ENCODE results near the gene SPIRE1.

SPIRE1 gene

DNA sequence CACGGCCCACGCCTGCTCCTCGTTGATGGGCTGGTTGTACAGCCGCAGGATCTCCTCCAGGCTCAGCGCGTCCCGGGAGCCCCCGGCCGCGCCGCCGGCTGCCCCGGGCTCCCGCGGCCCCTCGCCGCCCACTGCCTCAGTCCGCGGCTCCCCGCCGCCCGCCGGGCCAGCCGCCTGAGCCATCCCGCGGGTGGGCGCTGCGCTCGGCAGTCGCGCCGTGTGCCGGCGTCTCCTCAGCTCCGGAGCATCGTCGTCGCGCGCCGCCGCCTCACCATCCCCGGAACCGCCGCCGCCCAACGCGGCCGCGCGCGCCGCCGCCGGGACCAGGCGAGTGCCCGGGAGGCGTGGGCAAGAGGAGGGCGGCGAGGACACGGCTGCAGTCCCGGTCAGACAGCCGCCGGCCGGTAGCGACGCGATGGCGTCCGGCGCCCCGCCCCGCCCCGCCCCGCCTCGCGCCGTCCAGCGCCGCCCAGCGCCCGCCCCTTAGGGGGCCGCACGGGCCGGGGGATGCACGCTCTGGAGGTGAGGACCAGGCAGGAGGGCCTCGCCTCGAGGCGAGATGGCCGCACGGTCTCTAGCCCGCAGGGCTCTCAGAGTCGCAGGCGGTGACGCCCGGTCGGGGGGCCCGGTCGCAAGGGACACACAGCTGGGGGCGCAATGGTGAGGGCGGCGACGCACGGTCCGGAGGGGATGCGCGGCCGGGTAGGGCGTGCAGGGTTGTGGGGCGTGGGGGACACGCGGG lies at the start of gene SPIRE1:
Gene SPIRE1 (minus strand): TSS at position 424 of the 742 bp plus-strand sequence. CDS start 241 bp downstream, at position 183.
- no peak for DNase-seq (ENCODE audit: low read depth)

DNA sequence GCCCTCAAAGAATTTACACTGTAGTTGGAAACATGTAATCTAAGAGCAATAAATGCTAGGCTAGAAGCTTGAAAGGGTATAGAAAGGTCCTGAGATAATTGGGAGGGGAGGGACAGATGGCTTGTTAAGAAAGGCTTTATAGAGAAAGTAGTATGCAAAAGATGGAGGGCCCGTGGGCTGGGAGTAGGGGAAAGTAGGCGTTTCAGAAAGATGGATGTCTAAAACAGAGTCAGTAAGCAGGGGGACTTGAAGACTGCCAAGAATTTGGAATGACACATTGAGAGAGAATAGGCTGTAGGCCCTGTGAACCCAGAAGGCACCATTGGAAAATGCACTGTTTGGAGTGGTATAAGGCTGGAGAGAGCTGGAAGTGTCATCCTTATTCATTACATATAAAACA lies 45.8 kb upstream of the SPIRE1 start:
- DNase-seq (ENCODE audit: low read depth): no peak

DNA sequence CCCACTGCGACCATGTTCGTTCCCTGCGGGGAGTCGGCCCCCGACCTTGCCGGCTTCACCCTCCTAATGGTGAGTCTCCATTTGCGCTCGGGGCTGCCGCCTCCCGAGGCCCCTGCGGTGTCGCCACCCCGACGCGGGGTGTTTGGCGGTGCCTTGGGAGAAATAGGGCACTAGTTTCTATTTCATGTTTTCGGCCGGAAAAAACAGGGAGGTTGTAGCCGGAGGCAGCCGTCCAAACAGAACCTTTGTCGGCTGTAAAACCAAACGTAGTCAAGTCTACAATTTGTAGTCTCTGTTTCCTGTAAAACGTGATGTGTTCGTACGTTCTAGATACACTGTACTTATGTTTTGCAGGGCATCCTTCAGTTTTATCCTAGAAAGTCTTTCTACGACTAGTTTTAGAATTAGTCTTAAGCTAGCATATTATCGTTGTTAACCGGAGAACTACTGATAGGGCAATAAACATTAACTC lies 45.2 kb upstream of the SPIRE1 start:
- DNase-seq (ENCODE audit: low read depth): no peak

DNA sequence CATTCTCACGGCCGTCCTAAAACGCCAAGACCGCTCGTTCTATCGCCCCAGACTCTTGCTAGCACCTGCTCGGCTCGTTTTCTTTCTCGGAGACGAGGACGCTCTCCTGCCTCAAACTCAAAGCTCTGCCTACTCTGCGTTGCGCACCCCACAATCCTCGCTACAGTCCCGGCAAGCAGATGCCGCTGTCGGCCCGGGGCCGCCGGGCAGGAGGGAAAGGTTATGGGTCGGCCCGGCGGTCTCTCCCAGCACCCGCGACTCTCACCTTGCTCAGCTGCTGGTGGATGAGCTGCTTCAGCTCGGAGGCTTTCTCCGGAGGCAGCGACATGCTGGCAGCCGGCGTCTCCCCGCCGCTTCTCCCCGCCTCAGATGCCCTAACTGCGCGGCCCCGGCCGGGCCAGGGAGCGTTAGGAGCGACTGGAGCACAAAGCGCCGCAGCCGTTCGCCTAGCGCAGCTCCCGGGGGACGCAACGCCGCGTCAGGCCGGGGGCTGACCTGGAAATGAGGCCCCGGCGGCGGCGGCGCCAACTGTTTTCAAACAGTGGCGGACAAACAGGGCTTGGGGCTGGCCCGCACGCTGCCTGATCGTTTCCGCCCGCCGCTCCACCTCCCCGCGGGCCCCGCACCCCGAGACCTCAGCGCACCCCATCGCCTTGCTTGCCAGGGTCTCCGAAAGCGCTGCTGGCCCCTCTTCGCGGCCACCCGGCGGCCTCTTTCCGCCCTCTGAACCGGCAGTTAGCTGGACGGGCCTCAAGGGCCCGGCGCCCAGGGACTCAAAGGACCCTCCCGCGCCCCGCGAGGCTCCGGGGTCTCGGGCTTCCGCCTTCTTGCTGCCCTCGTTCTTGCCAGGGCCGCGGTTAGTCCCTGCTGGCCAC lies 44.6 kb upstream of the SPIRE1 start, which contains the start of the genes CEP76 and PSMG2:
Gene CEP76 (minus strand): TSS at position 503 of the 875 bp plus-strand sequence. CDS start 175 bp downstream, at position 328.
Gene PSMG2 (plus strand): TSS at position 822 of the 875 bp plus-strand sequence. CDS start 66 bp downstream, outside the sequence.
- DNase-seq (ENCODE audit: low read depth): no peak

DNA sequence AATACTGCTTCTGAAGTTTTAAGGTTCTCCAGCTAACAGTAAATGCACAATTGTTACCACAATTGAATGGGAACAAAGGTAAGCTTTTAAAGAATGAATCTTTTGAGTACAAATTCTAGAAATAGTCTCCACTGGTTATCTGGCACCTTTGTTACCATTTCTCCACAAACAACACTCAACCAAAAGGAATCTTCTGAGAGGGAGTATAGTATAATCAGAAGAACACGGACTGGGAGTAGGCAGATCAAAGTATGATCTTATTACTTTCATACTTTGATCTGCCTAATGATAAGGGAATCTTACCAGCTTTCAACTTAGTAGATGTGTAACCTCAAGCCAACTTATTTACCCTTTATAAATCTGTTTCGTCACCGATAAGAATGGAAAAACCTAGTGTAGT lies 43.3 kb upstream of the SPIRE1 start:
- DNase-seq (ENCODE audit: low read depth): no peak

DNA sequence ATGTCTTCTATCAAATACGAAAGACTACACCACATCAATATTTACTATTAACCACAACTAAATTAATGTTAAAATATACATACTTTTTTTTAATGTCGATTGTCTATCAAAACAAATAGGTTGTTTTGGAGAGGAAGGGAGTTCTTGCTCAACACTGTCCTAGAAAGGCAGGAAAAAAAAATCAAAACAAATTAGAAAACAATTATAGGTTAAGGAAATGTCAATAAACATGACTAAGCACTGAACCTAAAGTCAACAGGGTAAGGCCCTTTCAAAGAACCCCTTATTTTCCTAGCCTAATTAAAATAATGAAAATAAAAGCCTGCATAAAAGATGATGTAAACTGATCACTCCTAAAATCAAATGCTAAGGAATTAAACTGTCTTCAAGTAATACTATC lies 41.8 kb upstream of the SPIRE1 start:
- no peak for DNase-seq (ENCODE audit: low read depth)

DNA sequence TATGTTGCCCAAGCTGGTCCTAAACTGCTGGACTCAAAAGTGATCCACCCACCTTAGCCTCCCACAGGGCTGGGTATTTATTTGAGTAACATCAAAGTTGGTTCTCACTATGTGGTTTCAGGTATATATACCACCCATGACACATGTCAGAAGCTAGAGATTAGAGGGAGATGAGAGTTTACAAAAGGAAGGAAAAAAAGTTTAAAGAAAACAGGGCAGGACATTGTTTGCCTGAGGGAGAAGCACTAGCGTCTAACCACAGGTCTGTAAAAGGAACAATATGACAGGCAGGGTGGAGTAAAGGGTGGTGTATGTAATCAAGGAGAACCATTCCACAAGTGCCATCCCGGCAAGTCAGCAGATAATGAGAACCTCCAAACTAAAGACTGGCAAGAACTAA lies 36.1 kb upstream of the SPIRE1 start:
- no peak for DNase-seq (ENCODE audit: low read depth)

DNA sequence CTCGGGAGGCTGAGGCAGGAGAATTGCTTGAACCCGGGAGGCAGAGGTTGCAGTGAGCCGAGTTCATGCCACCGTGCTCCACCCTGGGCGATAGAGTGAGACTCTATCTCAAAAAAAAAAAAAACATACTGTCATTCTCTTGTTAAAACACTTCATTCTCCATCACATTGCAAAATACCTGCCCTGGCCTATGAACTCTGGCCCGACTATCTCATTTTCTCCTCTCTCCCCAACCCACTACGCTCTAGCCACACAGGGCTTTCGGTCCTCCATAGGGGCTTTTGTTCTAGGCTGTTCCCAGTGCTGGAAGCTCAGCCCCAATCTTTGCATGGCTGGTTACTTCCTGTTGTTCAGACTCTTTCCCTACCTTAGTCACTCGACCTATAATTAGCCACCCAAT lies 34.3 kb upstream of the SPIRE1 start:
- DNase-seq (ENCODE audit: low read depth): no peak

DNA sequence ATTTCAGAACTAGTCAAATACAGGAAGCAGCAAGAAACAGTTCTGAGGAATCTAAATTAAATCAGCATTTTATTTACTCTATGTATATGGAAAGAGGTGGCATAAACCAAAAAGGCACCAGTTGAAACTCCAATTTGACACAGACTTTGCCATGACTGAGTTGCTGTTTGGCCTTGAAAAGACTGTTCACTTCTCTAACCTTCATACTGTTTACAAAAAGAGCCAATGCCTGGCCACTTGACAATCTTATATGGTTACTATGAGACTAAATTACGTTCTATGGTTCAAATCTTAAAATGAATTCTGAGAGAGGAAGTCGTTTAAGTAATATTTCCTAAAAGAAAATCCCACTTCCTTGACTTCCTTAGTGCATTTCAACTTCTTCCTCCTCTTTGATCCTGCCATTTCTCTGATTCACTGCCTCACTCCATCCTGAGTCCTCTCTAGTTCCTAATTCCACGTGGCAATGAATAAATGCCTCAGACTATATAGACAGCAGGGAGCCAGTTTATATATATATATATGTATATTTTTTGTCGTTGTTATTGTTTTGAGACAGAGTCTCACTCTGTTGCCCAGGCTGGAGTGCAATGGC lies 31.4 kb upstream of the SPIRE1 start:
- DNase-seq (ENCODE audit: low read depth): no peak

DNA sequence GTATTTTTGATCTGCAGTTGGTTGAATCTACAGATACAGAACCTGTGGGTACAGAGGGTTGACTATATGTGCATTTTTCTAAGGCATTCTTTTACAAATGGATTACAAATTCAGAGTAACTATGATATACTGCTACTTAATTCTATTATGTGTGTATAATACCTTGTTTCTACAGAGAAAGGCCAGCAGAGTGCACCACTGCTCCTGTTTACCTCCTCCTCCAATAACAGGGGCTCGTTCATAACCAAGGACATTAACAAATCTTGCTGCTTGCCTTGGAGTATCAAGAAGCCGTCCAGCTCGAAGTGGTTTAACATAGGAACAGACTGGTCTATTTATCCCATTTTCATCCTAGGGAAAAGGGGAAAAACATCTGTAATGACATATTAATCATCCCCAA lies 28.2 kb upstream of the SPIRE1 start:
- DNase-seq (ENCODE audit: low read depth): no peak

DNA sequence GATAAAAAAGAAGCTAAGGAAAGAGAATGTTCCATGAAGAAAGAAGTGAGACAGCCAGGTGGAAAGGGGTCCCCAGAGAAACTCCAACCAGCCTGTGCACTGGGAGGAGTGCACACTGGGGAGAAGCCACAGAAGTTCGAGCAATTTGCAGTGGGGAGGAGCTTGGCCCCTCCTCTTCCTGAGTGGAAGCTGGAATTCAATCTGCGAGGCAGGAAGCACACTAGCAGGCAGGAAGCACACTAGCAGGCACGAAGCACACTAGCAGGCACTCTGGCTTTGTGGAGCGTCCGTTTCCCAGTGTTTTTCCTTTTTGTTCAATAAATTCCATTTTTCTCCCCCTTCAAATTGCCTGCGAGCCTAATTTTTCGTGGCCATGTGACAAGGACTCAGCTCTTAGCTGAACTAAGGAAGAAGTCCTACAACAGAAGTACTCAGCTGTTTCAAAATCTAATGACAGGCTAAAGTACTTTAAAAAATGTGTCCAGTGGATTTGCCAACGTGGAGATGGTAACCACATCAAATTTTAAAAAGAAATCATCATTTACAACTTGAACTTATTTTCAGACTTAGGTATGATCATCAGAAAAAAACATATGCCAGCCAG lies 21.4 kb upstream of the SPIRE1 start:
- DNase-seq (ENCODE audit: low read depth): no peak

DNA sequence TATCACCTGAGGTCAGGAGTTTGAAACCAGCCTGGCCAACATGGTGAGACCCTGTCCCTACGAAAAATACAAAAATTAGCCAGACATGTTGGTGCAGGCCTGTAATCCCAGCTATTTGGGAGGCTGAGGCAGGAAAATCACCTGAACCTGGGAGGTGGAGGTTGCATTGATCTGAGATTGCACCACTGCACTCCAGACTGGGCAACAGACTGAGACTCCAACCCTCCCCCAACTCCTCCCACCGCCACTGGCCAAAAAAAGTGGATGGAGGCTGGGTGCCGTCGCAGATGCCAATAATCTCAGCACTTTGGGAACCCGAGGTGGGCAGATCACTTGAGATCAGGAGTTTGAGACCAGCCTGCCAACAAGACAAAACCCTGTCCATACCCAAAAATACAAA lies 10.1 kb upstream of the SPIRE1 start:
- no peak for DNase-seq (ENCODE audit: low read depth)

DNA sequence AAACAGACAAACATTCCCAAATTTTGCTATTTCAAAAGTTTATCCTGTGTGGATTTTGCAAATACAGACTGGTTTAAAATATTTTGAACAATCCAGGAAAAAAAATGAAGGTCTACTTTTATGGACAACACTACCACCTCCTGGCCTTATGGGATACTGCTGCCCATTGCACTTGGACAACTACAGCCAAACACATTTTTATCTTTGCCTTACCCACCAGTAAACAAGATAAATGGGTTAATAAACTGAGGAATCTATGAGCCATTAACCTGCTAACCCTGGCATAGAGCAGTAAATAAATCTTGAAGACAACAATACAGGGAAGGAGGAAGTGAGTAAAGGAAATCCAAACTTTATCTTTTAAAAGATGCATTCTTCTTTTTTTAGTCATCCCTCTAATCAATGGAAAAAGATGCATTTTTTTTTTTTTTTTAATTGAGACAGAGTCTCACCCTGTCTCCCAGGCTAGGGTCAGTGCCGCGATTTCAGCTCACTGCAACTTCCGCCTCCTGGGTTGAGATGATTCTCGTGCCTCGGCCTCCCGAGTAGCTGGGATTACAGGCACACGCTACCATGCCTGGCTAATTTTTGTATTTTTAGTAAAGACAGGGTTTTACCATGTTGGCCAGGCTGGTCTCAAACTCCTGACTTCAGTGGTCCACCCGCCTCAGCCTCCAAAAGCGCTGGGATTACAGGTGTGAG lies 2.1 kb upstream of the SPIRE1 start:
- no peak for DNase-seq (ENCODE audit: low read depth)

DNA sequence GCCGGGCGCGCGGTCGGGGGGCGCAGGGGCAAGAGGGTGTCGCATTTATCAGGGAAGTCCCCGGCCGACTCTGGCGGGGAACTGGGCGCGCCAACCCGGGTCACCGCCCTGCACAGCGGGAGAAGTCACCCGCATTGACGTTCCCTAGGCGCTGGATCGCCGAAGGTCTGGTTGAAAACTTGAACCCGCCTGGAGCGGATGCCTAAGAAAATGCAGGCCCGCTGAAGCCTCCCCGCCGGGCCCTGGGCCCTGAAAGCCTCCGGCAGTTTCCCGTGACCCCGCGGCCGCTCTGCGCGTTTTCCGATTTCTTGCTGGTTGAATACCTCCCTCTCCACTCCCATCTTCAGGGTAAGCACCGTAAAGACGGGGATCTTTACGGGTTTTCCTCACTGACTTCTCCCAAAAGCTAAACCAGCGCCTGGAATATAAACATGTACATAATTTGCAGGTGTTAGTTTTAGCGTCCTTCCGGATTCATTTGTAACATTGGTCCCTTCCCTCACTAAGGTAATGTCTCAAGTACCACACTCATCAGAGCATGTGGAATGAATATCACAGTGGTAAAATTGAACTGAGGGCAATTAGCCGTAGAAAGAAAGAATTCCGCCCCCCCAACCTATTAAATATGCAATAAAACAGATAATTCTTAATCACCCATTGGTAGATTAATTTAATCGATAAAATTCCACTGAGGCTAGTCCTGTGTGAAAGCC lies 675 bp upstream of the SPIRE1 start:
- DNase-seq (ENCODE audit: low read depth): no peak

DNA sequence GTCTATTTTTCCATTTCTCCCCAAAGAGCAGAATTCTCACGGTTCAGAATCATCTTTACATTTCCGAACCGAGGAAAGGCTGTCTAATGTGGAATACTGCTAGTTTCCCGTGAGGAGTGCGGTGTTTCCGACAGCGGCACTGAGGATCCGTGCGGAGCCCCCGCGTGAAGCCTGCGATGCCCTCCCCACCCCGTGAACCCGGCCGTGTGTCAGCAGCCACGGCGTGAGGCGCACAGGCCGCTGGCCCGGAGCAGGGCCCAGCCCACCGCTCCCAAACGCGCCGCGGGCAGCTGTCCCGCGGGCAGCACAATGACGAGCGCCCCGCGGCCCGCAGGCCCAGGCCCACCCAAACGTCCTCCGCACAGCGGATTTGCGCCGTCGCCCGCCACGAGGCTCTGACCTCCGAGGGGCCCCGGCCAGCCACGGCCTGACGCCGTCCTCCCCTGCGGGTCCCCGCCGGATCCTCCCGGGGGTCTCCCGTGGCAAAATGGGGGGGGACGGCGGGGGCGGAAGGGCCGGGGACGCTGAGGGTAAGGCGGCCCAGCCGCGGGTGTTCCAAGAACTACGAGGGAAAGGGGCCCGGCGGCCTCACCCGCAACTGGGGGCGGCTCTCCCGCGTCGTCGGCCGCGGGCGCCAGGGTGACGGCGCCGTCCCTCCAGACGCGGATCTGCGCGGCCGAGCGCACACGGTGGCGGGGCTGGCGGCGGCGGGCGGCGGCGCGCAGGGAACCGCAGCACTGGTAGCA lies 796 bp downstream of the SPIRE1 start:
- DNase-seq (ENCODE audit: low read depth): no peak

DNA sequence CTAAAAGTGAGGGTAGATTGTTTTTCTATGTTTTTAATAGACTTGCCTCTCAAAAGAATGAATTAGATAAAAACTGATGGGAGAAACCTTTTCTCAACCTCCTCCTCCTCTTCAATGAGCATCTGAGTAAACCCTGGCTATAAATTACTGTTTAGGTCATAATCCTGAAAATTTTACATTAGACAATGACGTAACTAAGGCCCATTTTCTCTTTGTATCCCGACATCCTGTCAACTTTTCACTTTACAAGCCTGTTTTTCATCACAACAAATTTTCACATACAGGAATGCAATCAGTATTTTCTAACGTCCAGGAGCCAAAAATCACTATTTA lies 1.3 kb downstream of the SPIRE1 start:
- DNase-seq (ENCODE audit: low read depth): no peak

DNA sequence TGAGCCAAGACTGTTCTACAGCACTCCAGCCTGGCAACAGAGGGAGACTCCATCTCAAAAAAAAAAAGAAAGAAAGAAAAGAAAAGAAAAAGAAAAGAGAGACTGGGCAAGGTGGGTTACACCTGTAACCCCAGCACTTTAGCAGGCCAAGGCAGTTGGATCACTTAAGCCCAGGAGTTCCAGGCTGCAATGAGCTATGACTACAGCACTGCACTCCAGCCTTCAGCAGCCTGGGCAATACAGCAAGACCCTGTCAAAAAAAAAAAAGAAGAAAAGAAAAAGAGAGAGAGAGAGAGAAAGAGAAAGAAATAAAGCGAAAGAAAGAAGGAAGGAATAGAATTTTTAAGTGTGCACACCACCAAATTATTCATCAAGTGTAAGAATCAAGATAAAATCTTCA lies 2.9 kb downstream of the SPIRE1 start:
- DNase-seq (ENCODE audit: low read depth): no peak

DNA sequence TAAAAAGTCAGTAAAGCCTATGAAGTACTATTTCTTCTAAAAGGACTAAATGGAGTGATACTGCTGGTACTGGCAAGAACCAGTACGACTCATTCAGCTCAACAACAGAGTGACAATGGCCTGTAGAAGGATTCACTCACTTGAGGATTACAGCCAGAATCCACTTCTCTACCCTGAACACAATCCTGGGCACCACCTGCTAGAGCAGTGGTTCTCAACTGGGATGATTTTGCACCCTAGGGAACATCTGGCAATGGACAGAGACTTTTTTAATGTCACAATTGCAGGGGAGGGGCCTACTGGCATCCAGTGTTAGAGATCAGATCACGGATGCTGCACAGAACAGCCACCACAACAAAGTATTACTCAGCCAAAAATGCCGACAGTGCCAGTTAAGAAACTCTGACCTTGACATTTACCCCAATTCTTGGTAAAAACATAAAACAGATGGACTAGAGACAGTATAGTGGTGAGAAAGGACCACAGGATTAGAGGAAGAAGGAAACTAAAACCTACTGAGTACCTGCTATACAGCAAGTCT lies 5.0 kb downstream of the SPIRE1 start:
- DNase-seq (ENCODE audit: low read depth): no peak

DNA sequence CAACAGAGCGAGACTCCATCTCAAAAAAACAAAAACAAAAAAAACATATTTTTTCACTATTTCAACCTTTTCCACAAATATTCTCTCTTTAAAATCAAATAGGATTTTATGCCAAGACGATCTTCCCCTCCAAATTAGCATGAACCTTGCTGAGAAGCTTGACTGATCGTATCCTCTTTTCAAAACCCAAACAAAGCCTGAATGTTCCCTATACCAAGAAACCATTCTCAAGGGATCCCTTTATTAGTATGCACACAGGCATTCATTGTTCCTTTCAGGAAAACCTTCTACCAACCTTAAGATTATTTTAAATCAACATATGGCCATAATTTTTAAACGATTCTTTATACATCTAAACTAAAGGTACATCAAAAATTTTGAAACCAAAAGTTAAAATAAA lies 6.3 kb downstream of the SPIRE1 start:
- DNase-seq (ENCODE audit: low read depth): no peak

DNA sequence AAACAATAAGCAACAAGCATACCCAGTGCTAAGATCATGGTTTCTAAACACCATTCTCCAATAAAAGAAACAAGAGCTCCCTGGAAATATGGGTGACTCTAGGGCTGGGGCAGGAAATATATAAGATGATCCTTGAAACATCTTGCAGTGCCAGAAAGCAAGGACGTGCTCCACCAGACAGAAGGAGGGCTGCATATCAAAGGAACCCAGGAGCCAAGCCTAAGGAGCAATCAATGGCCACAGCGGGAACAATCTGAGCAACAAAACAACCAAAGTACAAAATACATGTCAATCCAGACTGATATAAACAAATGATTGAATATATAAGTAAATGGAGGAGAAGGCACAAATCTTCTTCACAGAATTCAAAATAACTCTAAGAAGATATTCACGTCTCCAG lies 10.1 kb downstream of the SPIRE1 start:
- no peak for DNase-seq (ENCODE audit: low read depth)
